ENCODE measurements around the gene HOXC5.

HOXC5 gene

GRCh38 chr12:54009171-54010052, 23.4 kb upstream of the HOXC5 start:
- DNase-seq = peak; percentile 54

- no peak for DNase-seq
Observed at GRCh38 chr12:54010053-54010971, 22.5 kb upstream of the HOXC5 start.

- DNase-seq = no peak
Observed at GRCh38 chr12:54010972-54011664, 21.7 kb upstream of the HOXC5 start.

GRCh38 chr12:54011665-54012532, 21.0 kb upstream of the HOXC5 start:
- DNase-seq = no peak

GRCh38 chr12:54012631-54013409, 20.0 kb upstream of the HOXC5 start:
- no peak for DNase-seq

GRCh38 chr12:54014377-54015017, 18.4 kb upstream of the HOXC5 start:
- no peak for DNase-seq

- DNase-seq = no peak
Observed at GRCh38 chr12:54015018-54015931, 17.6 kb upstream of the HOXC5 start.

GRCh38 chr12:54016051-54016450, 16.8 kb upstream of the HOXC5 start:
- no peak for DNase-seq

GRCh38 chr12:54016478-54016964, 16.3 kb upstream of the HOXC5 start:
- no peak for DNase-seq

- DNase-seq = no peak
Observed at GRCh38 chr12:54017027-54017788, 15.6 kb upstream of the HOXC5 start.

- peak; percentile 78 for DNase-seq
Observed at GRCh38 chr12:54017878-54018467, 14.9 kb upstream of the HOXC5 start.

GRCh38 chr12:54018468-54018984, 14.3 kb upstream of the HOXC5 start:
- no peak for DNase-seq

GRCh38 chr12:54019091-54019811, 13.6 kb upstream of the HOXC5 start:
- DNase-seq = no peak

GRCh38 chr12:54019924-54020590, 12.8 kb upstream of the HOXC5 start:
- no peak for DNase-seq

GRCh38 chr12:54020591-54021405, 12.1 kb upstream of the HOXC5 start:
- no peak for DNase-seq
